Osteoblast (primary cell): ENCODE data around the gene REXO1. TPM values are rescaled to one million over a fixed set of nuclear protein-coding genes. Genes with fewer than 3 reads are reported as not detected.
"Not testable (repeated sequence)": the region's sequence is repeated elsewhere in the genome, so short reads cannot be mapped to it uniquely, and the experiment has no call there.

Experiments
- DNase-seq: peaks from one replicate; pipeline ENCODE4 v3.0.0; 2011; ENCODE audit warnings: low spot score, mixed read lengths; ENCODE audit not compliant: insufficient read length; ENCODE audit errors: missing footprints
- H2AFZ ChIP-seq: 2 replicates; pipeline ENCODE4 v1.6.0; 2011; ENCODE audit warnings: mild to moderate bottlenecking, low read length
- H3K27ac ChIP-seq: 2 replicates; pipeline ENCODE4 v1.5.1; 2011; ENCODE audit warnings: mild to moderate bottlenecking, low read depth, low read length, moderate library complexity
- H3K27me3 ChIP-seq: 2 replicates; pipeline ENCODE4 v1.6.0; 2012; ENCODE audit warnings: mild to moderate bottlenecking, control low read depth, inconsistent platforms, low read length, moderate library complexity; ENCODE audit not compliant: insufficient read depth
- H3K36me3 ChIP-seq: 2 replicates; pipeline ENCODE4 v1.5.1; 2011; ENCODE audit warnings: mild to moderate bottlenecking, low read length, control low read depth, moderate library complexity; ENCODE audit not compliant: insufficient read depth
- H3K4me1 ChIP-seq: 2 replicates; pipeline ENCODE4 v1.5.1; 2011; ENCODE audit warnings: mild to moderate bottlenecking, low read length, control low read depth, moderate library complexity; ENCODE audit not compliant: insufficient read depth
- H3K4me2 ChIP-seq: 2 replicates; pipeline ENCODE4 v1.6.0; 2011; ENCODE audit warnings: mild to moderate bottlenecking, low read length; ENCODE audit not compliant: insufficient read depth
- H3K4me3 ChIP-seq: fragments of 200-600 bp; sonication (generic); 3 replicates; pipeline ENCODE4 v1.5.1; 2012; ENCODE audit warnings: mild to moderate bottlenecking, low read length, inconsistent platforms; ENCODE audit not compliant: insufficient read depth
- H3K79me2 ChIP-seq: 2 replicates; pipeline ENCODE4 v1.6.0; 2012; ENCODE audit warnings: mild to moderate bottlenecking, low read length, control low read depth, inconsistent platforms; ENCODE audit not compliant: insufficient read depth
- H3K9me3 ChIP-seq: 2 replicates; pipeline ENCODE4 v1.5.1; 2011; ENCODE audit warnings: low read depth, low read length, control low read depth
- H4K20me1 ChIP-seq: 2 replicates; pipeline ENCODE4 v1.6.0; 2012; ENCODE audit warnings: mild to moderate bottlenecking, low read length, control low read depth; ENCODE audit not compliant: insufficient read depth
- total RNA-seq: library from RNA; depleted of rRNA; stranded (reverse); fragments of >200 nt; gene quantifications from 2 replicates; pipeline ENCODE4 v1.2.3, GENCODE V29; 2012
- TF ChIP-seq, protein P1 (sequence below): IDR thresholded peaks from 2 replicates; pipeline ENCODE4 v1.5.1; 2011; ENCODE audit warnings: mild to moderate bottlenecking, low read depth, low read length, moderate library complexity; ENCODE audit errors: extremely low read depth

REXO1 gene
- total RNA-seq, 1 donor = 9.4 TPM

DNA sequence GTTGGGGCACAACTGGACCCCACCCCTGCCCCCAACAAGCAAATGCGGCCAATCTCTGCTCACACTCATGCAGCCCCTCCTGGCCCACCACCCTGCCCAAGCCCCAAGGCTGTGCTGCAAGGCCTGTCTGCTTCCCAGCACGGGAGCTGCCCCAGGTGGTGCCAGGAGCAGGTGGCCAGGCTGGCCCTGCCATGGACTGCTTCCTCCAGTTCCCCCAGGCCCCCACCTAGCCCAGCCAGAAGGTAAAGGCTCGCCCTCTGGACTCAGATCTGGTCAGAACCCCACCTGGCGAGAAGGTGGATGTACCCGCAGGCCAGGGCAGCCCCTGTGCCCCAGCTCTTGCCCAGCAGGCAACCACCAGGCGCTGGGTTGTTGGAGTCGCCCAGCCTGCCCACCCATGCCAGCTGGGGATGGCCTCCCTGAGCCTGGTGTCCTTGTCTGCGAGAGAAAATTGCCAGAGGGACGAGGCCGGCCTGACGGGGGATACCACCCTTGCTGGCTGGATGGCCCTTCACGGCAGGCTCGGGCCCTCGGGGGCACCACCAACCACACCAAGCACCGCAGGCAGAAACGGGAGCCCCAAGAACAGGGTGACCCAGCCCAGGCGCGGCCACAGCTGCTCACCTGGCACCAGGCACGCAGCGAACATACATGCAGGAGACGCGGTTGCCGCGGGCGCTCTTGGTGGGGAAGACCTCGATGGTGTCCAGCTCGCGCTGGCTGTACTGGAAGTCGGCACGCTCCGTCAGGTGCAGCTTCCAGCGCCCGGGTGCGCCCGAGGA, 32.5 kb upstream of the REXO1 start:
- Histone ChIP-seq H3K4me3 (no peak overlapping the region), H3K27me3 (no peaks in the 10 kb centered on the region), H2AFZ (no peak overlapping the region), H3K4me1 (peaks cover 16% of the 10 kb centered on the region), H3K36me3 (no peaks in the 10 kb centered on the region), H3K27ac (no peak overlapping the region), H3K9me3 (no peaks in the 10 kb centered on the region), H3K79me2 (peaks cover 54% of the 10 kb centered on the region), H4K20me1 (peaks cover 38% of the 10 kb centered on the region), H3K4me2 (no peak overlapping the region)
- DNase-seq = peak; percentile 61
- TF ChIP-seq, protein P1, sequence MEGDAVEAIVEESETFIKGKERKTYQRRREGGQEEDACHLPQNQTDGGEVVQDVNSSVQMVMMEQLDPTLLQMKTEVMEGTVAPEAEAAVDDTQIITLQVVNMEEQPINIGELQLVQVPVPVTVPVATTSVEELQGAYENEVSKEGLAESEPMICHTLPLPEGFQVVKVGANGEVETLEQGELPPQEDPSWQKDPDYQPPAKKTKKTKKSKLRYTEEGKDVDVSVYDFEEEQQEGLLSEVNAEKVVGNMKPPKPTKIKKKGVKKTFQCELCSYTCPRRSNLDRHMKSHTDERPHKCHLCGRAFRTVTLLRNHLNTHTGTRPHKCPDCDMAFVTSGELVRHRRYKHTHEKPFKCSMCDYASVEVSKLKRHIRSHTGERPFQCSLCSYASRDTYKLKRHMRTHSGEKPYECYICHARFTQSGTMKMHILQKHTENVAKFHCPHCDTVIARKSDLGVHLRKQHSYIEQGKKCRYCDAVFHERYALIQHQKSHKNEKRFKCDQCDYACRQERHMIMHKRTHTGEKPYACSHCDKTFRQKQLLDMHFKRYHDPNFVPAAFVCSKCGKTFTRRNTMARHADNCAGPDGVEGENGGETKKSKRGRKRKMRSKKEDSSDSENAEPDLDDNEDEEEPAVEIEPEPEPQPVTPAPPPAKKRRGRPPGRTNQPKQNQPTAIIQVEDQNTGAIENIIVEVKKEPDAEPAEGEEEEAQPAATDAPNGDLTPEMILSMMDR = no peak

DNA sequence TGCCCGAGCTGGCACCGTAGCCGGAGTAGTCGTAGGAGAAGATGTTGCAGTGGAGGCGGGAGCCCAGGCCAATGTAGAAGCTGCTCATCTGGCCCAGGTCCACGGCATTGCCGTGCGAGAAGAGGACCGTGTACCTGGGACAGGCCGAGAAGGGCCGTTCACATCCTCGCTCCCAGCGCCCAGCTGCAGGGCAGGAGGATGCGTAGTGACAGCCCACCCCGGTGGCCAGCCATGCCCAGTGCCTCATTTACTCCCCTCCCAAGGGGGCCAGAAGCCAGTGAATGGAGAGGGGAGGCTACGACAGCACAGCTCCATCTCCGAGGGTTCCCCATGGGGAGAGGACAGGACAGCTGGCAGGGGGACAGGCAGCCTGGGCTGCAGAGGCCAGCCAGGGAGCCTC, 31.7 kb upstream of the REXO1 start:
- not testable (repeated sequence) for H3K9me3 ChIP-seq, H3K27me3 ChIP-seq, H2AFZ ChIP-seq, H3K36me3 ChIP-seq, H3K4me3 ChIP-seq, H3K27ac ChIP-seq, H3K4me2 ChIP-seq
- Histone ChIP-seq H3K79me2 (peaks cover 61% of the 10 kb centered on the region), H3K4me1 (peaks cover 19% of the 10 kb centered on the region), H4K20me1 (peaks cover 45% of the 10 kb centered on the region)
- DNase-seq = peak; percentile 69

DNA sequence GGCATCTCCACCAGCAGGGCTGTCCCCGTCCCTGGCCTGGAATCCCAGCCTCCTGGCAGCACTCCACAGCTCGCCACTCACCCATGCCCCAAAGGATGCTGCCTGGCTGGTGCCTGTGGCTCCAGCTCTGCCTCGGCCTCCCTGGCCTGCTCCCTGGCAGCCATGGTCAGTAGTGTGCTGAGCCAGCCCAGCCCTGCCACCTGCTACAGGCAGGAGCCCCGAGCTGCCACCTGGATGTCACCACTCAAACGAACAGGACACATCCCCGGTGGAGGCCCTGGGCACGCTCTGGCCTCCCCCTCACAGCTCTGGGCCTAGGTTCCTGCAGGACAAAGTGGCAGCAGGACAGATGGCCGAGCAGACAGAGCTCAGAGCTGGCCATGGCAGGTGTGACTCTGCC, 30.3 kb upstream of the REXO1 start:
- H3K4me2 ChIP-seq, DNase-seq, H3K27me3 ChIP-seq, H3K4me3 ChIP-seq, H2AFZ ChIP-seq, H3K27ac ChIP-seq, H3K36me3 ChIP-seq, H3K9me3 ChIP-seq: not testable (repeated sequence)
- H3K79me2 ChIP-seq = peaks cover 61% of the 10 kb centered on the region
- H3K4me1 ChIP-seq = peaks cover 21% of the 10 kb centered on the region
- peaks cover 37% of the 10 kb centered on the region for H4K20me1 ChIP-seq

DNA sequence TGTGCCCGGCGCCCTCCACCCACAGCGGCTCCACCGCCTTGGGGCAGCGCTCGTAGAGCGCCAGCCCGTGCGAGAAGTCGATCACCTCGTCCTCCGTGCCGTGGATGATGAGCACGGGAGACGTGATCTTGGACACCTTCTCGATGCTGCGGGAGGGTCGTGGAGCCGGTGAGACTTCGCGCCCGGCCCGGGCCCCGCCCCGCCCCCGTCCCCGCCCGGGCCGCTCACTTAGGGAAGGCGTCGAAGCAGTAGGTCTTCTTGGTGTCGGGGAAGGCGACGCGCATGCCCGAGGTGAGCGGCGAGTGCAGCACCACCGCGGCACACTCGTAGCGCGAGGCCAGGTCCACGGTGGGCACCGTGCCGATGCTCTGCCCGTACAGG, 29.0 kb upstream of the REXO1 start:
- H3K4me2 ChIP-seq = not testable (repeated sequence)

DNA sequence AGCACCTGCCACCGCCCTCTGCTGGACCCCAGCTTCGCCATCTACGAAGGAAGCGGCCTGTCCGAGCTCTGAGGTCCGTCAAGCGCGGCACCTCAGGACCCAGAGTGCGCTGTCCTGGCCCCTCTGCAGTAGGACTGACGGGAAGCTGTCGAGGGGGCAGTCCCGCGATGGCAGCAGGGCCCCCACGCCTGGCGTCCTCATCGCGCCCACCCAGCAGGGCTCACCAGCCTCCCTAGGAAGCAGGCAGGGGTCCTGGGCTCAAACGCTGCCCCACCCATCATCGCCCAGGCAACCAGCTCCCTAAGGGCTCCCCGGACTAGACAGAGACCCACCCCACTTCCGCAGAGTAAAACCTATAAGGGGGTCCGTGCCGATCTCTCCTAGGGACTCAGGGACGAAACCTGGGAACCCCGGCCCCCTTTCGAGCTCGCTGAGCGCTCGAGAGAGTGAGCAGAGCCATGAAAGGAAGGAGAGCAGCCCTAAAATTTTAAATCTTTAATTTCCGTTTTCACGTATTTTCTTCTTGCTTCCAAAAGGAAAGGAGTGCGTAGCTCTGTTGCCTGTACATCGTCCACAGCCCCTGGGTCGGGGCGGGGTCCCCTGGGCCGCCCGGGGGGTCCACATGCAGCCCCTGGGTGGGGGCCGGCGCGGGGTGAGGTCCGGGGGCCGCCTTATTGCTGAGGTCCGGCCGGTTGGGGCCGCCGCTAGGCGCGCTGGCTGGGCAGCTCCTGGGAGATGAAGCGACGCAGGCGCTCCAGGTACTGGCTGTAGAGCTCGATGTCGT, 28.4 kb upstream of the REXO1 start:
- peak; percentile 90 for DNase-seq
- H3K36me3 ChIP-seq, H3K9me3 ChIP-seq, H3K27me3 ChIP-seq: not testable (repeated sequence)
- Histone ChIP-seq H3K27ac (peak overlapping the region; percentile 95), H3K4me3 (peak overlapping the region; percentile 99), H3K4me1 (peaks cover 21% of the 10 kb centered on the region), H2AFZ (peak overlapping the region; percentile 62), H3K4me2 (peak overlapping the region; percentile 99), H4K20me1 (peaks cover 31% of the 10 kb centered on the region), H3K79me2 (peaks cover 61% of the 10 kb centered on the region)

More for the DNA sequence above, 29.0 kb upstream of the REXO1 start:
- not testable (repeated sequence) for H3K27ac ChIP-seq, H3K4me3 ChIP-seq, H2AFZ ChIP-seq, DNase-seq, H3K9me3 ChIP-seq, H3K36me3 ChIP-seq, H3K27me3 ChIP-seq
- H3K79me2 ChIP-seq = peaks cover 61% of the 10 kb centered on the region
- peaks cover 21% of the 10 kb centered on the region for H3K4me1 ChIP-seq
- peaks cover 34% of the 10 kb centered on the region for H4K20me1 ChIP-seq
